Transverse colon (tissue), 4 donors: ENCODE data around the gene TEX53. TPM values are rescaled to one million over a fixed set of nuclear protein-coding genes. Genes with fewer than 3 reads are reported as not detected.

Source experiments
- DNase-seq: peaks from one replicate; pipeline ENCODE4 v3.0.0-alpha.2; 2019
- H3K27ac ChIP-seq, 4 donors: fragments of 200-600 bp; sonication (generic); 2 replicates each; pipeline ENCODE4 v1.5.1; 2016 to 2018; ENCODE audit warnings: inconsistent platforms in 4 of 4
- H3K27me3 ChIP-seq: fragments of 200-600 bp; sonication (generic); 2 replicates; pipeline ENCODE4 v1.5.1; 2017; ENCODE audit warnings: inconsistent platforms
- H3K36me3 ChIP-seq, 4 donors: fragments of 200-600 bp; sonication (generic); 2 replicates each; pipeline ENCODE4 v1.5.1; 2017 to 2019; ENCODE audit warnings: inconsistent platforms in 4 of 4
- H3K4me1 ChIP-seq, 4 donors: fragments of 200-600 bp; sonication (generic); 2 replicates each; pipeline ENCODE4 v1.5.1; 2017 to 2020; ENCODE audit warnings: inconsistent platforms in 4 of 4
- H3K4me3 ChIP-seq, 4 donors: fragments of 200-600 bp; sonication (generic); 1 replicate in 1 of 4; 2 replicates in 3 of 4; pipeline versions ENCODE4 v1.5.1 to v1.6.1; 2017 to 2019; ENCODE audit warnings: inconsistent platforms in 4 of 4
- H3K9me3 ChIP-seq, 2 donors: fragments of 200-600 bp; sonication (generic); 2 replicates each; pipeline ENCODE4 v1.5.1; 2017 to 2019; ENCODE audit warnings: inconsistent platforms in 2 of 2
- CTCF ChIP-seq, 5 experiments: fragments of 200-600 bp in 3 of 5; fragments of 450-650 bp in 2 of 5; sonication (generic) in 3 of 5; IDR thresholded peaks; 1 replicate in 2 of 5; 2 replicates in 3 of 5; pipeline ENCODE4 v1.5.1; 2016 to 2017; ENCODE audit warnings: antibody characterized with exemption in 5 of 5, inconsistent platforms in 3 of 5, mild to moderate bottlenecking in 2 of 5, moderate library complexity in 1 of 5
- EP300 ChIP-seq: sonication (generic); formaldehyde crosslinking; IDR thresholded peaks from one replicate; pipeline ENCODE4 v1.6.1; 2017; ENCODE audit warnings: antibody characterized with exemption, low read depth
- POLR2A ChIP-seq: fragments of 450-650 bp; IDR thresholded peaks from one replicate; pipeline ENCODE4 v1.6.1; 2016; ENCODE audit warnings: antibody characterized with exemption, mild to moderate bottlenecking, moderate library complexity
- POLR2AphosphoS5 ChIP-seq, 3 donors: sonication (generic); formaldehyde crosslinking; IDR thresholded peaks; one replicate each; pipeline ENCODE4 v1.6.1; 2016; ENCODE audit warnings: antibody characterized with exemption in 3 of 3
- WGBS, 2 donors: methylation state at CpG; one replicate each; pipeline ENCODE4 v1.1.5; 2018; ENCODE audit warnings: low coverage in 1 of 2; 5-methylcytosine and 5-hydroxymethylcytosine counted together
- in situ Hi-C, 4 donors: fragments of 200-750 bp; cut with MboI; loops; one replicate each; pipeline versions ENCODE4 v1.15.0 to v1.15.1; 2017; ENCODE audit warnings: low sequenced_read_pairs in 3 of 4, low pct_ligation_motif_present in 1 of 4, low pct_unique_long_range_greater_than_20kb in 1 of 4
- intact Hi-C: fragments of 100-400 bp; cut with DNase I; formaldehyde crosslinking; loops from one replicate; pipeline ENCODE4 v1.15.1; 2023; ENCODE audit warnings: low total_unique reads
- total RNA-seq, 4 donors: library from RNA; depleted of rRNA; stranded (reverse); fragments of >200 nt; gene quantifications; one replicate each; pipeline ENCODE4 v1.1.0, GENCODE V29; 2016

Gene TEX53
- total RNA-seq, 4 donors from 2014 or later: not detected

DNA sequence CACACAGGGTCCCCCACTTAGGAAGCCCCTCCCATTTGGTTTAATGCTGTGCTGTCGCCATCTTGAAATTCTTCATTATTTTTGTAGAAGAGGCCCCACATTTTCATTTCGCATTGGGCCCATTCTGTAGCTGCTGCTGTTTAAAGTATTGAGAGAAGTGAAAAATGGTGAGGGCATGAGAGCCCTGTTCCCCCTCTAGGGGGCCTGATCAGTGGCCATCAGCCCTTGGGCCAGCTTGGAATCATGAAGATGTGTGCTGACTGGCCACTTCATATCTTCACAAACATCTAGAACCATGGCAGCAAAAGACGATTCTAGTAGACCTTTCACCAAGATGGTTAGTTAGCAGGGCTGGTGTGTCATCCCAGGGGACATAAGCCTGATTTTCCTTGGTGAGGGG, 43.2 kb downstream of the TEX53 start:
- in situ Hi-C loops: no loop called here
- Histone ChIP-seq H3K9me3 (no peaks in the 10 kb centered on the region), H3K4me3 (no peak overlapping the region), H3K27me3 (no peaks in the 10 kb centered on the region), H3K36me3 (peaks cover 0 to 9% (median 0%) of the 10 kb centered on the region in 4 donors), H3K4me1 (peaks cover 16 to 48% (median 26%) of the 10 kb centered on the region in 4 donors), H3K27ac (no peak overlapping the region)
- DNase-seq: no peak
- 86 to 100% methylated on average over 3 of the region's 3 CpGs for WGBS, 2 donors
- intact Hi-C loops: no loop called here
- TF ChIP-seq CTCF (IDR thresholded peaks at IDR 0.05): no peak
- TF ChIP-seq EP300: no peak
- TF ChIP-seq POLR2A: no peak
- no peak for TF ChIP-seq POLR2AphosphoS5 (IDR thresholded peaks at IDR 0.05)

- TF ChIP-seq POLR2A: no peak
- no peak for TF ChIP-seq POLR2AphosphoS5 (IDR thresholded peaks at IDR 0.05)
- no peak for TF ChIP-seq EP300
- no peak for TF ChIP-seq CTCF (IDR thresholded peaks at IDR 0.05)
- intact Hi-C loops (no loop called here), in situ Hi-C loops (no loop called here)
- Histone ChIP-seq H3K27ac (peak overlapping the region in 1 of 4 donors; percentile 92), H3K9me3 (no peaks in the 10 kb centered on the region), H3K4me3 (no peak overlapping the region), H3K36me3 (peaks cover 0 to 9% (median 0%) of the 10 kb centered on the region in 4 donors), H3K27me3 (no peaks in the 10 kb centered on the region), H3K4me1 (peaks cover 16 to 48% (median 26%) of the 10 kb centered on the region in 4 donors)
- WGBS, 2 donors: 67% methylated on average over 3 of the region's 3 CpGs; no CpG with 5 or more reads in 1 of the 2 donors
- DNase-seq: no peak
Observed at GRCh38 chr9:114613919-114614318, 43.7 kb downstream of the TEX53 start.

DNA sequence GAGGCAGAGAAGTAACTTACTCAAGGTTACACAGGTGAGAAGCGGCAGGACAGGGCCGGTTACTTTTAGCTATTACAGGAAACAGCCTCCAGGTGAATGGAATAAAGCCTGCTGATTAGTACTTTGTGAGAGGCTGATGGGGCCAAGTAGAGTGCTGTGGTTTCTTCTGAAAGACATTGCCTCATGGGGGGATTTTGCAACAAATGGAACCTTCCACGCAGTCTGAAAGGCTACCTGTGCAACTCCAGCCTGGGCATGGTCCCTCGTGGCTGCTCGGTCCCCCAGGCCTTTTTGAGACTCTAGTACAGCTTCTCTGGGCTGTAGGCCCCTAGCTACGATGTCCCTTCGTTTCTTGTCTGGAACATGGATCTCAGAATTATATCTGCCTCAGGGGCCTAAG, 44.5 kb downstream of the TEX53 start:
- WGBS, 2 donors: 86 to 100% methylated on average over 2 to 7 of the region's 7 CpGs
- peaks cover 16 to 48% (median 26%) of the 10 kb centered on the region in 4 donors for H3K4me1 ChIP-seq
- DNase-seq: no peak
- intact Hi-C loops: no loop called here
- H3K36me3 ChIP-seq: peaks cover 0 to 8% (median 0%) of the 10 kb centered on the region in 4 donors
- H3K4me3 ChIP-seq: no peak overlapping the region
- in situ Hi-C loops: no loop called here
- H3K27ac ChIP-seq: peak overlapping the region; percentile 92 to 97 (median 92)
- no peak for TF ChIP-seq POLR2AphosphoS5 (IDR thresholded peaks at IDR 0.05)
- no peak for TF ChIP-seq EP300
- no peak for TF ChIP-seq CTCF (IDR thresholded peaks at IDR 0.05)
- TF ChIP-seq POLR2A: no peak
- H3K9me3 ChIP-seq: no peaks in the 10 kb centered on the region
- H3K27me3 ChIP-seq: no peaks in the 10 kb centered on the region

GRCh38 chr9:114612272-114612923, 45.2 kb downstream of the TEX53 start:
- TF ChIP-seq POLR2AphosphoS5 (IDR thresholded peaks at IDR 0.05) (no peak), CTCF (IDR thresholded peaks at IDR 0.05) (no peak), POLR2A (no peak), EP300 (no peak)
- intact Hi-C loops: no loop called here
- H3K4me3 ChIP-seq: peak overlapping the region; percentile 57 to 95 (median 64)
- peaks cover 16 to 46% (median 26%) of the 10 kb centered on the region in 4 donors for H3K4me1 ChIP-seq
- in situ Hi-C loops: no loop called here
- no peaks in the 10 kb centered on the region for H3K27me3 ChIP-seq
- 39 to 52% methylated on average over 2 to 4 of the region's 4 CpGs for WGBS, 2 donors
- H3K9me3 ChIP-seq: no peaks in the 10 kb centered on the region
- H3K36me3 ChIP-seq: peaks cover 0 to 1% (median 0%) of the 10 kb centered on the region in 4 donors
- no peak for DNase-seq
- H3K27ac ChIP-seq: peak overlapping the region; percentile 92 to 97 (median 92)
